HG03095 (cell line): Measurements from ENCODE around the gene GIT2.
"Not testable (repeated sequence)": the region's sequence is repeated elsewhere in the genome, so short reads cannot be mapped to it uniquely, and the experiment has no call there.

Experiments used
- ATAC-seq: cut with Tn5 transposase; IDR thresholded peaks from one replicate; pipeline ENCODE4 v1.9.1; 2021; ENCODE audit warnings: moderate library complexity; ENCODE audit not compliant: unreplicated experiment

Gene GIT2

GRCh38 chr12:109923481-109924245, 72.5 kb downstream of the GIT2 start:
- ATAC-seq, result no peak

- ATAC-seq, result no peak
Measured at GRCh38 chr12:109923038-109923437, 73.1 kb downstream of the GIT2 start.

GRCh38 chr12:109921982-109922381, 74.2 kb downstream of the GIT2 start:
- ATAC-seq, result no peak

GRCh38 chr12:109920261-109920780, 75.8 kb downstream of the GIT2 start:
- no peak for ATAC-seq

GRCh38 chr12:109919456-109919855, 76.7 kb downstream of the GIT2 start:
- no peak for ATAC-seq

- ATAC-seq, result no peak
Measured at GRCh38 chr12:109916045-109916444, 80.1 kb downstream of the GIT2 start.

- ATAC-seq, result no peak
Measured at GRCh38 chr12:109915171-109916040, 80.8 kb downstream of the GIT2 start.

GRCh38 chr12:109914461-109914860, 81.7 kb downstream of the GIT2 start:
- no peak for ATAC-seq

- no peak for ATAC-seq
Measured at GRCh38 chr12:109912855-109913321, 83.3 kb downstream of the GIT2 start.

GRCh38 chr12:109910969-109911348, 85.2 kb downstream of the GIT2 start:
- no peak for ATAC-seq

GRCh38 chr12:109910254-109910968, 85.8 kb downstream of the GIT2 start:
- ATAC-seq, result no peak

GRCh38 chr12:109905301-109905700, 90.9 kb downstream of the GIT2 start:
- ATAC-seq, result no peak

- ATAC-seq, result no peak
Measured at GRCh38 chr12:109902891-109903418, 93.2 kb downstream of the GIT2 start.

- no peak for ATAC-seq
Measured at GRCh38 chr12:109900752-109901580, 95.2 kb downstream of the GIT2 start.

- peak; percentile 64 for ATAC-seq
Measured at GRCh38 chr12:109899783-109900751, 96.1 kb downstream of the GIT2 start, which contains the start of gene TCHP. TSS of gene TCHP (plus strand) at chr12:109900274. CDS start at chr12:109903027, 2,753 bp downstream.

GRCh38 chr12:109899345-109899744, 96.8 kb downstream of the GIT2 start:
- ATAC-seq, result not testable (repeated sequence)

GRCh38 chr12:109897029-109897428, 99.1 kb downstream of the GIT2 start:
- no peak for ATAC-seq

GRCh38 chr12:109896188-109896587, 100.0 kb downstream of the GIT2 start:
- ATAC-seq, result no peak

- ATAC-seq, result no peak
Measured at GRCh38 chr12:109894939-109895338, 101.2 kb downstream of the GIT2 start.
